Panc1 (cell line): ENCODE measurements around the gene TMEM212.

Source experiments
- CTCF ChIP-seq: fragments of 450-650 bp; IDR thresholded peaks from 2 replicates; pipeline ENCODE4 v1.5.1; 2017; ENCODE audit warnings: mild to moderate bottlenecking
- POLR2AphosphoS5 ChIP-seq: IDR thresholded peaks from 2 replicates; pipeline ENCODE4 v1.6.1; 2012; ENCODE audit warnings: mild to moderate bottlenecking, low read depth, low read length, moderate library complexity
- SIN3A ChIP-seq: IDR thresholded peaks from 2 replicates; pipeline ENCODE4 v1.6.1; 2012; ENCODE audit warnings: low read depth, mild to moderate bottlenecking, low read length, moderate library complexity, borderline replicate concordance; ENCODE audit not compliant: insufficient read depth
- TCF7L2 ChIP-seq: IDR thresholded peaks from 2 replicates; pipeline ENCODE4 v1.6.1; 2011; ENCODE audit warnings: mild to moderate bottlenecking, low read depth, low read length, inconsistent platforms
- TF ChIP-seq, protein P1 (sequence below), 2 experiments: IDR thresholded peaks; 2 replicates each; pipeline ENCODE4 v1.6.1; 2011 to 2012; ENCODE audit warnings: low read depth in 2 of 2, control low read depth in 1 of 2, low read length in 1 of 2, mild to moderate bottlenecking in 1 of 2, moderate library complexity in 1 of 2; ENCODE audit not compliant: insufficient read depth in 1 of 2

GRCh38 chr3:171807129-171807675, 35.9 kb upstream of the TMEM212 start:
- no peak for TF ChIP-seq CTCF
- TF ChIP-seq POLR2AphosphoS5: no peak
- TF ChIP-seq, protein P1, sequence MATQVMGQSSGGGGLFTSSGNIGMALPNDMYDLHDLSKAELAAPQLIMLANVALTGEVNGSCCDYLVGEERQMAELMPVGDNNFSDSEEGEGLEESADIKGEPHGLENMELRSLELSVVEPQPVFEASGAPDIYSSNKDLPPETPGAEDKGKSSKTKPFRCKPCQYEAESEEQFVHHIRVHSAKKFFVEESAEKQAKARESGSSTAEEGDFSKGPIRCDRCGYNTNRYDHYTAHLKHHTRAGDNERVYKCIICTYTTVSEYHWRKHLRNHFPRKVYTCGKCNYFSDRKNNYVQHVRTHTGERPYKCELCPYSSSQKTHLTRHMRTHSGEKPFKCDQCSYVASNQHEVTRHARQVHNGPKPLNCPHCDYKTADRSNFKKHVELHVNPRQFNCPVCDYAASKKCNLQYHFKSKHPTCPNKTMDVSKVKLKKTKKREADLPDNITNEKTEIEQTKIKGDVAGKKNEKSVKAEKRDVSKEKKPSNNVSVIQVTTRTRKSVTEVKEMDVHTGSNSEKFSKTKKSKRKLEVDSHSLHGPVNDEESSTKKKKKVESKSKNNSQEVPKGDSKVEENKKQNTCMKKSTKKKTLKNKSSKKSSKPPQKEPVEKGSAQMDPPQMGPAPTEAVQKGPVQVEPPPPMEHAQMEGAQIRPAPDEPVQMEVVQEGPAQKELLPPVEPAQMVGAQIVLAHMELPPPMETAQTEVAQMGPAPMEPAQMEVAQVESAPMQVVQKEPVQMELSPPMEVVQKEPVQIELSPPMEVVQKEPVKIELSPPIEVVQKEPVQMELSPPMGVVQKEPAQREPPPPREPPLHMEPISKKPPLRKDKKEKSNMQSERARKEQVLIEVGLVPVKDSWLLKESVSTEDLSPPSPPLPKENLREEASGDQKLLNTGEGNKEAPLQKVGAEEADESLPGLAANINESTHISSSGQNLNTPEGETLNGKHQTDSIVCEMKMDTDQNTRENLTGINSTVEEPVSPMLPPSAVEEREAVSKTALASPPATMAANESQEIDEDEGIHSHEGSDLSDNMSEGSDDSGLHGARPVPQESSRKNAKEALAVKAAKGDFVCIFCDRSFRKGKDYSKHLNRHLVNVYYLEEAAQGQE (IDR thresholded peaks at IDR 0.05; ENCODE audit: insufficient read depth in 1 of 2, low read depth in 2 of 2, low read length in 1 of 2): no peak
- no peak for TF ChIP-seq SIN3A
- no peak for TF ChIP-seq TCF7L2
